Measurements from ENCODE around the gene SERPINB5.

- TF ChIP-seq CTCF (IDR thresholded peaks at IDR 0.05) (no peak), POLR2A (IDR thresholded peaks at IDR 0.05) (no peak)
These were observed 55.7 kb downstream of the SERPINB5 start for GRCh38 chr18:63532471-63532870.

Measured in testis (tissue), 2 donors.